ENCODE results near the gene FAM219A.
A peak's percentile ranks its signal among the peaks of the same experiment; 100 is the strongest.

The FAM219A gene, protein sequence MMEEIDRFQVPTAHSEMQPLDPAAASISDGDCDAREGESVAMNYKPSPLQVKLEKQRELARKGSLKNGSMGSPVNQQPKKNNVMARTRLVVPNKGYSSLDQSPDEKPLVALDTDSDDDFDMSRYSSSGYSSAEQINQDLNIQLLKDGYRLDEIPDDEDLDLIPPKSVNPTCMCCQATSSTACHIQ

DNA sequence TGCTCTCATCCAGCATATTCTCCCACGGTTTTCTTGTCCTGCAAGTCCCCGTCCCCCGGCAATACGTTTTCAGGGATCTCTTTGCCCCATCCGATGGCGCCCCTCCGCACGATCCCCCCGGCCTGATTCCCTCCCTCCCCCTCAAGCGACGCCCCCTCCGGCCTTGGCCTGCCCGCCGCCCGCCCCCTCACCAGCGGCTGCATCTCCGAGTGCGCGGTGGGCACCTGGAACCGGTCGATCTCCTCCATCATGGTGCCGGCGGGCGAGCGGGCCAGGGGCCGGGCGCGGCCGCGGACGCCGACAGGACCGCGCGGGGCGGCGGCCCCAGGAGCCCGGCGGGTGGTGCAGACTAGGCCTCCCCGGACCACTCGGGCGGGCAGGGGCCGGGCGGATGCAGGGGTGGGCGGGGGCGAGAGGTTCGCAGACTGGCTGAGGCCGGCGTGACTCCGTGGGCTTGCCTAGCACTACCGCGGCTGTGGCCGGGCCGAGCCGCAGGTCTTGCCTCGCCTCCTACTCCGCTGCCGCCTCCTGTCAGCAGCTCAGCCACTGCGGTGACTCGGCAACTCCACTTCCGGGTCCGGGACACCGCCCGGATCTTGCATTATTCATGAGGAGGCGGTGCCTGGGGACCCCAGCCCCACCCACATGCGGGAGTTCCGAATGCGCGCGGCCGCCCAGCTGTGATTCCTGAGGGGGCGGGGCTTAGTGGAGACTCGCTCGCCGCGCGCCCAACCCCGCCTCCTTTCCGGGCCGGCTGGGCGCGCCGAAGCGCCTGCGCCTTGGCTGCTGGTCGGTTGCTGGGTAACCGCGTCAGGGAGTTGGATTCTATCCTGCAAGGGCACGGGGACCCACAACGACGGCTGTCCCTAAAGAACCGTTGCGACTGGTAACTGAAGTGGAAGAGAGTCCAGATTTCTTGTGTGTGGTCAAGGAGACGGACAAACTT is at the start of gene FAM219A, which contains the start of gene DNAI1:
Gene FAM219A, minus strand, starts transcription at position 558 of the 946 bp plus-strand sequence. Its CDS starts 307 bp downstream, at position 251.
Gene DNAI1, plus strand, starts transcription at position 793 of the 946 bp plus-strand sequence. CDS start 201 bp downstream, outside the sequence.
- DNase-seq: peak; percentile 98 to 100

GRCh38 chr9:34507966-34508365 is 49.6 kb upstream of the FAM219A start:
- DNase-seq: no peak

DNA sequence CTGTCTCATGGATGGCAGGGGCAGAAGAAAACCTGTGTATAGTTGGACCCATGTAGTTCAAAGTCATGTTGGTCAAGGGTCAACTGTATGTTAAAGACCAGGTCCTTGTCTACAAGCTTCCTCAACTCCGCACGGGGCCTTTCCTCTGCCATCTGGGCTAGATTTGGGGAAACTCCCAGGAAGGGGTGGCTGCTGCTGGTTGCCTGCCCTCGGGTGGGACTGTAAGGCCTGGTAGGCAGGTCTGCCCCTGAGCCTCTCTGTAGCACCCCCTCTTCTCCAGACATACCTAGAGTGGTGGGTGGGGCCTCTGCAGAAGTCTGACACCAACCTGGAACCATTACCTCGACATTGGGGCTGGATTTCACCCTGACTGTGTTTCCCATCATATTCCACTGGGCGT is 49.2 kb upstream of the FAM219A start:
- DNase-seq: no peak

GRCh38 chr9:34506623-34507022 is 48.3 kb upstream of the FAM219A start:
- DNase-seq: no peak

- DNase-seq: peak; percentile 15 to 68
Measured at GRCh38 chr9:34505370-34506120, 47.2 kb upstream of the FAM219A start.

DNA sequence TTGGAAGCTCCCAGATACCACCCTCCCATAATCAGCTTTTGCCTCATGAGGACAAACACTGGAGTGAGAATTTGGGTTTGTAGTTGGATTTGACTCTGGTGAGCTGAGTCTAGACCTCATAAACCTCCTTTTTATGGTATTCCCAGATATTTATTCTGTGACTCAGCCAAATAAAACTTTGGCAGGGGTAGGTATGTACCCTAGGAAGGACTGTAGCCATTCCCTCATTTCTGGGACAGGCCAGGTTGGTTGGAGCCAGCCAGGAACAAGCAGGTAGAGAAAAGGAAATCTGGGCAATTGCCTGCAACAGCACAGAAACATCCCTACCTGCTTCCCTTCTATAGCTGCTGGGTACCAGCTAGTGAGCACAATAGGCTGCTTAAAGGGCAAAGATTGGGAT is 45.0 kb upstream of the FAM219A start:
- no peak for DNase-seq

- peak in 1 of 2 experiments; percentile 12 for DNase-seq
Measured at GRCh38 chr9:34502891-34503290, 44.5 kb upstream of the FAM219A start.

GRCh38 chr9:34502471-34502870 is 44.1 kb upstream of the FAM219A start:
- no peak for DNase-seq

DNA sequence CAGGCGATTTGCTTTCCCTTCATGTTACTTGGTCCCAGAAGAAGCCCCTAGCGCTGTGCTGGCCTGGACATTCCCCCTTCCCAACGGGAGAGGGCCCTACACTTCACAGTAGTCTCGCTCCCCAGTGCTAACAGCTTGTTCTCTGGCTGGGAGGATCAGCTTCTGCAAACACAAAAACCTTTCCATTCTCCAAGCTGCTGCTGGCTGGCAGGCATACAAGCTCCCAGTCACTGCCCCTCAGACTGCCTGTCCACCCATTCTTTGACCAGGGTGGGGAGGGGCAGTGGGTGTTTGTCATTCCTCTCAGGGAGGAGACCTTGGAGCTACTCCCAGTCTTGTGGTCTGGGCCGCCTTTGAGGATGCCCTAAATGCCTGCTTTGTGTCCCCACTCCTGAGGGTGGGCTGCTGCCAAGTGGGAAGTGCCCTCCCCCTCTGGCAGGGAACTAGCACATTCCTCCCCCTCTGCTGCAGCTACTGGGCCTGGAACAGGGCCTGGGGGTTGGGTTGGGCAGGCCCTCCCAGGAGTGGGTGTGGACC is 43.6 kb upstream of the FAM219A start:
- peak; percentile 57 to 83 for DNase-seq

DNA sequence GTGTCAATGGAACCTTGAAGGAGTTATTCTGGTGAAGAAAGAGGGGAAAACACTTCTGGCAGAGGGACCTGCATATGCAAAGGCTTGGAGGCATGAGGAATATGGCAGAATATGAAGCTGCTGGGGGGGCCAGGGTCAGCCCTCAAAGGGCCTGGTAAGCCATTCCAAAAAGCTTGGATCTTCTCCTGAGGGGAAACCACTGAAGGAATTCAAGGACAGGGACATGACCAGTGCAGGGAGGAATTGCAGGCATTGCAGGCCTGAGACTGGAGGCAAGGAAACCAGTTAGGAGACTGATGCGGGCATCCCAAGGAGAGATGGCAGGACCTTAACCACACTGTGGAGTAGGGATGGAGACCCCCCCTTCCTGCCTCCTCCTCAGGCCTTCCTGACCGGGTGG is 43.0 kb upstream of the FAM219A start:
- no peak for DNase-seq

DNA sequence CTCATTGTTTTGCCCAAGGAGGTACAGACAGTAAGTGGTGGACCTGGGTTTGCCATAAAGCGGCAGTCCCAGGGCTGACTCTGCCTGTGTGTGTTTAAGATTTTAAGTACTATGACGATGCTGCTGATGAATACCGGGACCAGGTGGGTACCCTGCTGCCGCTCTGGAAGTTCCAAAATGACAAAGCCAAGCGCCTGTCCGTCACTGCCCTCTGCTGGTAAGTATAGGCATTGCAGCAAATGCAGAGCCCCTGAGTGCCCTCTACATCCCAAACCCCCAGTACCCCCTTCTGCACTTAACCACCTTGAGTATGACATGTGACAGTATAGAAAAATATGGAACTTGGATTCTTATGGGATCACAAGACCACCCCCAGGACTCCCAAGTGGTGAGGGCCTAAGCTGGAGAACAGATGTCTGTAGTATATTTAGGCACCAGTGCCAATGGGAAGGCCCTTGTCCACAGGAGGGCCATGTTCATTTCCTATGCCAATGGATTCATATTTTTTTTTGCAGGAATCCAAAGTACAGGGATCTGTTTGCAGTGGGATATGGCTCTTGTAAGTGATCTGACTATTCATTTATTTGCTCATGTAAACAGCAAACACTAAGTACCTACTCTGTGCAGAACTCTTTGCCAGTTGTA is 42.4 kb upstream of the FAM219A start:
- peak; percentile 61 to 67 for DNase-seq

DNA sequence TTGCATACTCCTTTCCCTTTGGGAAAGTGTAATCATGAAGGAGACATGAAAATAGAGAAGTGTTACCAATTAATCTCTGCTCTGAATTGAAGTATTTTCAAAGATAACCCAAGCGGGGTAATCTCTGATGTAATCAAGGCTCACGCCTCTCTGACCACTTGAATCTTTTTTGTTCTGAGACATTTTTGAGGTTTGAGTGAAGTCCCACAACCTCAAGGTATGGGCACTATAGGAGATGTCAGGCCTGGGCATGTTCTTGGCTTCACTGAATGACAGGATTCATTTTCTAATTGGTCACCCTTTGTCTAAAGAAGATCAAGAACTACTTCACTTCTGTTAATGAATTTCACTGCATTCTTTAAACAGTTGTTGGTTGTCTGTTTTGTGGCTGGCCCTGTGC is 40.7 kb upstream of the FAM219A start:
- no peak for DNase-seq

DNA sequence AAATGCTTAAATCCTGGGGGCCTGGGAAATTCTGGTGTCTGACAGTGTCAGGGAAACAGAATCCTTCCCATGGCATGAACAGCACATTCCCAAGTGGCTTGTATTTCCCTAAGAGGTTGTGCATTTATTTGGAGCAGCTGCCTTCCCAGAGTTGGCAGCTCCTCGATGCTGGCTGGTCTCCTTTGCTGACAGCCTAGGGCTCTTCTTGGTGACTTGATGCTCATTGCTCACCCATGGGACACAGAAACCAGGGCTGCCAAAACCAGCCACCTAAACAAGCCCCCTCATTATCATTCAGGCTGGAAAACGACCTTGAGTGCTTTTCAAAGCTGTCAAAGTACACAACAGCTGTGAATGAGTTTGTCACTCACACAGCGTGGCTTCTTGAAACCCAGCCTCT is 40.2 kb upstream of the FAM219A start:
- DNase-seq: peak; percentile 25 to 74

DNA sequence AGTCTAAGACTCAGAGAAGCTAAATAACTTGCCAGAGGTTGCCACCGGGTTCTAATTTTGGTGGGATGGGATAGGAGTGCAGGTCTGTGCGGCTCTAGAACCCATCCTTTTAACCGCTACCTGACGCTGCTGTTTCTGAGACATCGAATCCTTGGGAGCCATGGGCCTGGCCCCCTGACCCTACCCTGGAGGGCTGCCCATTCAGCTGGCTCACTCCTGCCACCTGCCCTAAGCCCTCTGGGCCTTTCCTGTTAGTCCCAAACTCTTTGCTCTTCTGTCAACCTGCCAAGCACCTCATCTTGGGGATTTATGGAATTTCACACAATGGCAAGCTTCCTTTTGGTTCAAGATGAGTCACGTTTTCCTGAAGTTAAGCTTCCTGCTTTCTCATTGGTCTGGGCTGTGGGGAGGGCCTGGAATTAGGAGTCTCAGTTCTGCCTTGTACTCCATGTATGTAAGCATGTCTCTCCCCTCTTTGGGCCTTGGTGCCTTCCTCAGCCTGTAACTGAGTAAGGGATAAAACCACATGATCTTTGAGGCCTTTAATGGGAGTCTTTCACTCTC is 37.9 kb upstream of the FAM219A start:
- no peak for DNase-seq

DNA sequence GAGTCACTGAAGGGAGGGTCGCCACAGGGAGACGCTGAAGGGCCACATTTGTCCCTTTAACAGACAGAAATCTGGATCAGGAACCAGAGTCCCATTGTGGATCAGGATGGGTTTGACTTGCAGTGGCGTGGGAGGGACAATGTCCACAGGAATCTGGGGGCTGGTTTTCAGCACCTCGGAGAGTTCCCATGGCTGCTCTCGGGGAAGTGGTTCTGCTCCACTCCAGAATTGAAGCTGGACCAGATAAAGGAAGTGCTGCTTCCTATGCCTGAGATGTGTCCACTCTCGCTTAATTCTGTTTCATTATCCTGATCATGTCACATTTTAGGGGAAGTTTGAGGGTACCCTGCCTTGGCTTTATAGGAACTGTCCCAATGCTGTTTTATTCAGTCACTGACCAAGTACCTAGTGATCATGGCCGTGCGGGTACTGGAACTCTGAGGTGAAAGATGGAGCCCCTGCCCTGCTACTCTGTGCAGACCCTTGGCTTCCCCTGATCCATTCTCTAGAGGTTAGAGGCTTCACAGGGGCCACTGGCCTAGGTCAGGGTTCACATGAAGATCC is 35.7 kb upstream of the FAM219A start:
- DNase-seq: no peak

DNA sequence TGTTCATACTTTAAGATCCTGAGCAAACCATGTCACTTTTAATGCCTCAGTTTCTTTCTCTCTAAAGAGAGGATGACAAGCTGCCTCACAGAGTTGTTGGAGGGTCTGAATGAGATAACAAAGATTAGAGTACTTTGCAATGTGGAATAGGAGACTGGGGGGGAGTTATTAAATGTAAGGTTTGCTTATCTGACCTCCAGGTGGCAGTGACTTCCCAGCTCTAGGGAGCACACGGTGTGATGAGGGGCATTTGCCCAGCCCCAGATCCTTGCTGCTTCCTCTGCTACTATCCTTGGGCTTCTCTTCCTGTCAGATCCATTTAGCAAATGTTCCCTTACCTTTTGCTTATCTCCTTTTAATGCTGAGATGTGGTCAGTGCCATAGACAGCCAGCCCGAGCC is 33.7 kb upstream of the FAM219A start:
- DNase-seq: no peak

- DNase-seq: no peak
Measured at GRCh38 chr9:34491596-34491995, 33.2 kb upstream of the FAM219A start.

GRCh38 chr9:34490760-34491159 is 32.4 kb upstream of the FAM219A start:
- DNase-seq: no peak

DNA sequence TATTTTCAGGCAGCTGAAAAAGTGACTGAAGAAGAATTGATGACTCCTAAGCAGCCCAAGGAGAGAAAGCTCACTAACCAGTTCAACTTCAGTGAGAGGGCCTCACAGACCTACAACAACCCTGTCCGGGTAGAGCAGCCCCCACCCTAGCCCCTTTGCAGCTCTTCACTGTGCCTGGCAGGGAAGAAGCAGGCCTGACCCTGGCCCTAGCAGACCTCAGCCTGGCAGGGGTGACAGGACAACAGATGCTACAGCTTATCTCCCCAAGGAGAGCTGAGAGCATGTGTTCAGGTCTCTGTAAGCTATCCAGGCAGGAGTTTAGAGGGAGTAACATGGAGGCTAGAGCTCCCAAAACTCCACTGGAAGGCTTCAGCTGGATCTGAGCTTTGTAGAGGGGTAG is 32.0 kb upstream of the FAM219A start:
- no peak for DNase-seq

- DNase-seq: no peak
Measured at GRCh38 chr9:34486572-34486971, 28.2 kb upstream of the FAM219A start.

DNA sequence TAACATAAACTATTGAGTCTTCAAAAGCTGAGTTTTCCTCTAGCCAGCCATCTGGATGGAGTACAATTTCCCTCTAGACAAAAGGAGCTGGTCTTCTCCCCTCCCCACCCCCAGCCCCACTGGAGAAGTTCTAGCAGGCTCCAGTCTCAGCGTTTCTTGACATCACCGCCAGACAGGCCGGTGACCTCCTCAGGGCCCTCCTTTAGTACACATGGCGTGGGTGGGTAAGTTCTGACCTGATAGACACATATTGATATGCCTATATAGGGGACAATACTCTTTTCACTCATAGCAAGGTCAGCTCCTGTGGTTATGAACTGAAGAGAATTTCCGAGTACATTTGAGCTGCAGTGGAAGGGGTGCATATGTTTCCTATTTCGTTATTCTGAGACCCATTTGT is 27.5 kb upstream of the FAM219A start:
- DNase-seq: no peak

DNA sequence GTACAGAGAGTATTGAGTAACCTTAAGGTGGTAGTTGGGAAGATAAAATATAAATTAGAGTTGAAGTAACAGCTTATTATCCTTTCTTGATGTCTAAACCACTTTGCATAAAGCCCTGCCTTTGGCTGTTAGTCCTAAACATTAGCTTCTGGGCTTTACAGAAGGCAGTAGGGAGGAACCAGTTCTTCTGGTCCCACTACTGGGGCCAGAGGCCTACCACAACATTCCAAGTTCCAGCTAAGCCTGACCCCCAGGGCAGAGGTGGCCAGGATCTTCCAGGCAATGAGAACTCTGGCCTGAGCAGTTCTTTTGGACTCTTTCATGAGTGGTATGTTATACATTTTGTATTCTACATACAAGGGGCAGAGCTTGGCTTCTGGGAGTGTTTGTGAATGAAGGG is 26.3 kb upstream of the FAM219A start:
- no peak for DNase-seq

Measured in NCI-H446 (cell line).